Type B pancreatic cell (in vitro differentiated cells): Measurements from ENCODE around the gene GRK3. TPM values are rescaled to one million over a fixed set of nuclear protein-coding genes. Genes with fewer than 3 reads are reported as not detected.
"Not testable (repeated sequence)": the region's sequence is repeated elsewhere in the genome, so short reads cannot be mapped to it uniquely, and the experiment has no call there.

Experiments
- DNase-seq: peaks from one replicate; pipeline ENCODE4 v3.0.0; 2021; ENCODE audit warnings: mixed read lengths; ENCODE audit not compliant: unreplicated experiment; ENCODE audit errors: extremely low spot score
- H3K27ac Mint-ChIP-seq: 2 replicates; pipeline ENCODE4 v1.8.0; 2021; ENCODE audit warnings: mild to moderate bottlenecking, mixed read lengths
- H3K27me3 Mint-ChIP-seq: 2 replicates; pipeline ENCODE4 v1.8.0; 2021; ENCODE audit warnings: mixed read lengths
- H3K36me3 Mint-ChIP-seq: 2 replicates; pipeline ENCODE4 v1.8.0; 2021; ENCODE audit warnings: mixed read lengths
- H3K4me1 Mint-ChIP-seq: one replicate; pipeline ENCODE4 v1.8.0; 2021; ENCODE audit warnings: mixed read lengths; ENCODE audit not compliant: unreplicated experiment
- H3K4me3 Mint-ChIP-seq: 2 replicates; pipeline ENCODE4 v1.8.0; 2021; ENCODE audit warnings: mild to moderate bottlenecking, mixed read lengths
- H3K9me3 Mint-ChIP-seq: 2 replicates; pipeline ENCODE4 v1.8.0; 2021; ENCODE audit warnings: mixed read lengths
- CTCF ChIP-seq: fragments of 200-600 bp; sonication (generic); conservative IDR thresholded peaks from 2 replicates; pipeline ENCODE4 v1.5.0; 2021; ENCODE audit warnings: antibody characterized with exemption, mild to moderate bottlenecking
- total RNA-seq: library from RNA; stranded (reverse); gene quantifications from 2 replicates; pipeline ENCODE4 v1.2.1, GENCODE V29; 2021; ENCODE audit warnings: low replicate concordance

Gene GRK3
- total RNA-seq, 1 donor from 2014 or later, result 14.0 TPM

- Mint-ChIP-seq H3K9me3 (no peaks in the 10 kb centered on the region), H3K27me3 (no peaks in the 10 kb centered on the region), H3K4me1 (no peaks in the 10 kb centered on the region), H3K36me3 (no peaks in the 10 kb centered on the region), H3K4me3 (no peak overlapping the region), H3K27ac (no peak overlapping the region)
- no peak for TF ChIP-seq CTCF
- DNase-seq, result no peak
Observed at GRCh38 chr22:25602445-25602844, 38.0 kb downstream of the GRK3 start.

- no peaks in the 10 kb centered on the region for H3K4me1 Mint-ChIP-seq
- DNase-seq, result no peak
- H3K27me3 Mint-ChIP-seq, result no peaks in the 10 kb centered on the region
- no peak overlapping the region for H3K27ac Mint-ChIP-seq
- no peaks in the 10 kb centered on the region for H3K36me3 Mint-ChIP-seq
- H3K4me3 Mint-ChIP-seq, result no peak overlapping the region
- TF ChIP-seq CTCF, result no peak
- H3K9me3 Mint-ChIP-seq, result no peaks in the 10 kb centered on the region
Observed at GRCh38 chr22:25602916-25603315, 38.4 kb downstream of the GRK3 start.

- not testable (repeated sequence) for H3K27ac Mint-ChIP-seq, H3K4me1 Mint-ChIP-seq, H3K9me3 Mint-ChIP-seq, H3K36me3 Mint-ChIP-seq, H3K4me3 Mint-ChIP-seq, DNase-seq, H3K27me3 Mint-ChIP-seq
Observed at GRCh38 chr22:25605146-25605545, 40.7 kb downstream of the GRK3 start.

GRCh38 chr22:25605565-25605964, 41.1 kb downstream of the GRK3 start:
- not testable (repeated sequence) for H3K27me3 Mint-ChIP-seq, H3K4me3 Mint-ChIP-seq, H3K9me3 Mint-ChIP-seq, H3K27ac Mint-ChIP-seq, H3K36me3 Mint-ChIP-seq, H3K4me1 Mint-ChIP-seq, DNase-seq

- not testable (repeated sequence) for H3K4me3 Mint-ChIP-seq, H3K9me3 Mint-ChIP-seq, H3K27me3 Mint-ChIP-seq, DNase-seq, H3K27ac Mint-ChIP-seq, H3K36me3 Mint-ChIP-seq, H3K4me1 Mint-ChIP-seq
Observed at GRCh38 chr22:25611284-25611683, 46.8 kb downstream of the GRK3 start.

- not testable (repeated sequence) for H3K27ac Mint-ChIP-seq, H3K9me3 Mint-ChIP-seq, H3K4me1 Mint-ChIP-seq, H3K4me3 Mint-ChIP-seq, H3K27me3 Mint-ChIP-seq, H3K36me3 Mint-ChIP-seq, DNase-seq
Observed at GRCh38 chr22:25613131-25613530, 48.7 kb downstream of the GRK3 start.

- DNase-seq, H3K27ac Mint-ChIP-seq, H3K4me1 Mint-ChIP-seq, H3K4me3 Mint-ChIP-seq, H3K36me3 Mint-ChIP-seq, H3K9me3 Mint-ChIP-seq, H3K27me3 Mint-ChIP-seq: not testable (repeated sequence)
Observed at GRCh38 chr22:25613558-25613957, 49.1 kb downstream of the GRK3 start.

- H3K27ac Mint-ChIP-seq, H3K4me3 Mint-ChIP-seq, H3K9me3 Mint-ChIP-seq, H3K36me3 Mint-ChIP-seq, H3K27me3 Mint-ChIP-seq, H3K4me1 Mint-ChIP-seq, DNase-seq: not testable (repeated sequence)
Observed at GRCh38 chr22:25614791-25615190, 50.3 kb downstream of the GRK3 start.

- Mint-ChIP-seq H3K4me3 (no peak overlapping the region), H3K4me1 (peaks cover 13% of the 10 kb centered on the region), H3K9me3 (no peaks in the 10 kb centered on the region), H3K27me3 (no peaks in the 10 kb centered on the region), H3K27ac (no peak overlapping the region), H3K36me3 (peaks cover 5% of the 10 kb centered on the region)
- TF ChIP-seq CTCF, result no peak
- DNase-seq, result no peak
Observed at GRCh38 chr22:25621986-25622385, 57.5 kb downstream of the GRK3 start.
